ACC112 (cell line): ENCODE data around the gene CCL4.
"Not testable (repeated sequence)": the region's sequence is repeated elsewhere in the genome, so short reads cannot be mapped to it uniquely, and the experiment has no call there.

Source experiments
- H2AFZ ChIP-seq: fragments of 200-600 bp; sonication (generic); one replicate; pipeline ENCODE4 v1.6.0; 2017; ENCODE audit warnings: antibody characterized with exemption, low read length; ENCODE audit not compliant: unreplicated experiment
- H3K27ac ChIP-seq: fragments of 200-600 bp; sonication (generic); 2 replicates; pipeline ENCODE4 v1.5.1; 2014; ENCODE audit warnings: low read depth, mild to moderate bottlenecking, antibody characterized with exemption, low read length, moderate library complexity
- H3K27me3 ChIP-seq: fragments of 200-600 bp; sonication (generic); 2 replicates; pipeline ENCODE4 v1.6.1; 2014; ENCODE audit warnings: mild to moderate bottlenecking, antibody characterized with exemption, low read length, moderate library complexity, mixed read lengths; ENCODE audit not compliant: insufficient read depth
- H3K36me3 ChIP-seq: fragments of 200-600 bp; sonication (generic); 2 replicates; pipeline ENCODE4 v1.6.1; 2016; ENCODE audit warnings: mild to moderate bottlenecking, antibody characterized with exemption, low read length, moderate library complexity, mixed read lengths; ENCODE audit not compliant: insufficient read depth
- H3K4me1 ChIP-seq: fragments of 200-600 bp; sonication (generic); one replicate; pipeline ENCODE4 v1.6.1; 2016; ENCODE audit warnings: low read length, mixed read lengths; ENCODE audit not compliant: insufficient read depth, unreplicated experiment, control insufficient read depth
- H3K4me3 ChIP-seq: fragments of 200-600 bp; sonication (generic); 2 replicates; pipeline ENCODE4 v1.5.1; 2014; ENCODE audit warnings: mild to moderate bottlenecking, low read depth, low read length
- H3K79me2 ChIP-seq: fragments of 200-600 bp; sonication (generic); one replicate; pipeline ENCODE4 v1.6.0; 2016; ENCODE audit warnings: low read length; ENCODE audit not compliant: control insufficient read depth, unreplicated experiment, insufficient read depth

The CCL4 gene

DNA sequence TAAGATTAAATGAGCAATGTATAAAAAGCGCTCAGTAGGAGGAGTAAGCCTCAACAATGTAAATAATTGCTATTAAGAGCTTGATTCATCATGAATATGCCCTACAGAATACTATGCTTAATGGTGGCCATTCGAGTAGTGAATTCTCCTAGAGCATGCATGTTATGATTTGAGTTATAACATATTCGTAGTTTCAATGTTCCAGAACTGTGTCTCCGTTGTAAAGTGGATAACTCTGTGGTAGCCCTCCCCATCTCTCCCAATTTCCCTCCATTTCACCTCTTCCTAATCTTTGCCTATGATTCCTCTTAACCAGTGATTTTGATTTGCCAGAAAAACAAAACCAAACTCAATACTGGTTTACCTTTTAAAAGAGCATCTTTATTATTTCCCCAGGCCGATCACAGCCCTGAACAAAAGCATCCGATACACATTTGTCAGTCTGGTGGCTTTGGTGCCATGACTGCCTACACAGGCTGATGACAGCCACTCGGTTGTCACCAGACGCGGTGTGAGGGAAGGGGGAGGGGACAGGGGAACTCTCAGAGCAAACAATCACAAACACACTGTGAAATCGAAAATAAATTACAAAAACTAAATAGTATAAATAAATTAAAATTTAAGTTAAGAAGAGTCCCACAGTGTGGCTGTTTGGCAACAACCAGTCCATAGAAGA lies 15.6 kb upstream of the CCL4 start:
- peaks cover 45% of the 10 kb centered on the region for H3K27me3 ChIP-seq
- H3K27ac ChIP-seq, H3K4me1 ChIP-seq, H3K4me3 ChIP-seq, H2AFZ ChIP-seq, H3K79me2 ChIP-seq, H3K36me3 ChIP-seq: not testable (repeated sequence)

DNA sequence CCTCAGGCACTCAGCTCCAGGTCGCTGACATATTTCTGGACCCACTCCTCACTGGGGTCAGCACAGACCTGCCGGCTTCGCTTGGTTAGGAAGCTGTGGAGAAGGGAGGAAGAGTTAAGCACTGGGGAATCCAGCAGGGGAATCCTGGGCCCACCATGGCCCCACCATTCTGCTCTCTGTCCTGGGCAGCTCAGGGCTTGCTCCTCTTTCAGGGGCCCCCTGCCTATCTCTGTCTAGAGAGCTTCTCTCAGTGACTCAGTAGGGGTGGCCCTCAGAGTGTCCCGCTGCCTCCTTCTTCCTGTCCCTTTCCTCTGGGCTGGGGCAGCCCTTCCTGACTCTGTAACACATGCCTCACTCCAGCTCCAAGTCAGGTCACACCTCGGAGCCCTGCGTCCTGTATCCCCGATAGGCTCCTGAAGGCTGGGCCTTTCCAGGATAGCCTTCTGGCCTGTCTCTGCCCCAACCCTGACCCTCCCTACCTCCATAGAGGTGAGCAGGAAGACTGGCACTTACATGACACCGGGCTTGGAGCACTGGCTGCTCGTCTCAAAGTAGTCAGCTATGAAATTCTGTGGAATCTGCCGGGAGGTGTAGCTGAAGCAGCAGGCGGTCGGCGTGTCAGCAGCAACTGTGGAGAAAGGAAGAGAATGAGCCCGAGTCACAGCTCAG lies 14.8 kb upstream of the CCL4 start:
- no peaks in the 10 kb centered on the region for H3K79me2 ChIP-seq
- no peak overlapping the region for H2AFZ ChIP-seq
- H3K4me3 ChIP-seq: no peak overlapping the region
- peaks cover under 1% of the 10 kb centered on the region for H3K4me1 ChIP-seq
- H3K36me3 ChIP-seq: no peaks in the 10 kb centered on the region
- H3K27me3 ChIP-seq: peaks cover 52% of the 10 kb centered on the region
- no peak overlapping the region for H3K27ac ChIP-seq

GRCh38 chr17:36089339-36089865 lies 14.2 kb upstream of the CCL4 start:
- no peak overlapping the region for H3K4me3 ChIP-seq
- no peaks in the 10 kb centered on the region for H3K79me2 ChIP-seq
- no peak overlapping the region for H3K27ac ChIP-seq

GRCh38 chr17:36089888-36090836 lies 13.5 kb upstream of the CCL4 start, which contains the start of gene CCL3:
Gene CCL3 (minus strand): TSS chr17:36090143. CDS start chr17:36090058, 85 bp downstream.
- Histone ChIP-seq H3K79me2 (no peaks in the 10 kb centered on the region), H3K27me3 (peaks cover 52% of the 10 kb centered on the region), H3K4me3 (no peak within 1 kb of the TSS), H3K27ac (no peak within 1 kb of the TSS), H3K4me1 (no peaks in the 10 kb centered on the region), H3K36me3 (no peaks in the 10 kb centered on the region), H2AFZ (no peak within 1 kb of the TSS)

More at GRCh38 chr17:36089339-36089865, 14.2 kb upstream of the CCL4 start:
- peaks cover 52% of the 10 kb centered on the region for H3K27me3 ChIP-seq
- H3K36me3 ChIP-seq: no peaks in the 10 kb centered on the region
- no peak overlapping the region for H2AFZ ChIP-seq
- no peaks in the 10 kb centered on the region for H3K4me1 ChIP-seq

DNA sequence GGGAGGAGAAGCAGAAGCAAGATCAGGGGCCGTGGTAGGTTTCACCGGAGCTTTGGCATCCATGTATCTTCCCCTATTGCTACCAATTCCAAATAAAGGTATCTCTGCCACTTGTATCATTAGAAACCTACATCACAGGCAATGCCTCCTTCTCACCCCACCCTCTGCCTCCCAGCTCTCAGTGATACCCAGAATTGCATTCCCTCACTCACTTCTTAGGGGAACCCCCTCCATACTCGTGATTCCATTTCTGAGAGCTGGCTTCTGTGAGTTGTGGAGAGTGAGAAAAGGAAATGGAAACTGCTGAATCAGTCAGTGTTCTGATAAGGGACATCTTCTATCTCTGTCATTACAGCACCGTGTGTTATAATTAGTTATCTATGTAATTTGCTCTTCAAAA lies 11.4 kb upstream of the CCL4 start:
- Histone ChIP-seq H3K27me3 (peaks cover 45% of the 10 kb centered on the region), H3K79me2 (no peaks in the 10 kb centered on the region), H3K36me3 (no peaks in the 10 kb centered on the region), H2AFZ (no peak overlapping the region), H3K4me3 (no peak overlapping the region), H3K27ac (no peak overlapping the region), H3K4me1 (no peaks in the 10 kb centered on the region)

DNA sequence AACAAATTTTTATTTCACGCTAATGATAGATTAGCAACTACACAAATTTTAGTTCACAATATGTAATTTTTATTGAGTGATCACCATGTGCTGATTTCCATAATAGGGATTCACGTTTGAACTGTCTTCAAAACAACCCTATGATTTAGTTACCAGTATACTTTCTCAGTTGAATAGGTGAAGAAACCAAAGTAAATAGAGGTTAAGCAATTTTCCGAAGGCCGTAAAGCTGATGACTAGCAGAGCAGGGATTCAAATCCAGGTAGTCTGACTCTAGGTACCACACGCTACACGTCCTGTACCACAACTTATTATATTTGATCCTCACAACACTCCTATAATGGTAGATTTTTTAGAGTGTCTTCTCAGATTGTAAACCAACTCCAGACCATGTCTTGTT lies 10.9 kb upstream of the CCL4 start:
- H2AFZ ChIP-seq, H3K36me3 ChIP-seq, H3K4me3 ChIP-seq, H3K79me2 ChIP-seq, H3K4me1 ChIP-seq, H3K27ac ChIP-seq: not testable (repeated sequence)
- H3K27me3 ChIP-seq: peaks cover 44% of the 10 kb centered on the region

GRCh38 chr17:36094232-36094631 lies 9.4 kb upstream of the CCL4 start:
- Histone ChIP-seq H3K79me2 (no peaks in the 10 kb centered on the region), H3K27me3 (peaks cover 50% of the 10 kb centered on the region), H3K36me3 (no peaks in the 10 kb centered on the region), H2AFZ (no peak overlapping the region), H3K4me1 (no peaks in the 10 kb centered on the region), H3K4me3 (no peak overlapping the region), H3K27ac (no peak overlapping the region)

DNA sequence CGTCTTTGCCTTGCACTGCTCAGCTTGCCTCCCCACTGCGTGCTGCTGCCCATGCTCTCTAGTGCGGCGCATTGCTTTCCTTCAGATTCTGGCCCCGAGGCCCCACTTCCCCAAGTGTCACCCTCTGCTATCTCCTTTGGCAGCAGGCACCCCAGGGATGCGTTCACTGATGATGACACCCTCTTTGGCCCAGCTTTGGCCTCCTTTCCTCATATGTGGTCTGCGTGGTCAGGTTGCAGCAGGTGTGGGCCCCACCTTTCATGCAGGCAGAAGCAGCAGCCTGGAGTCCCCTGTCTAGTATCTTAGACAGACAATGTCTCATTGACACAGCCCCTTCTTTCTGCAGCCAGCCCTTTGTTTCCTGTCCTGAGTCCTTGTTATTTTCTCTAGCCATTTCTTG lies 8.9 kb upstream of the CCL4 start:
- H3K79me2 ChIP-seq: no peaks in the 10 kb centered on the region
- H3K27me3 ChIP-seq: peaks cover 49% of the 10 kb centered on the region
- no peak overlapping the region for H3K27ac ChIP-seq
- H3K36me3 ChIP-seq: no peaks in the 10 kb centered on the region
- no peaks in the 10 kb centered on the region for H3K4me1 ChIP-seq
- no peak overlapping the region for H2AFZ ChIP-seq
- H3K4me3 ChIP-seq: no peak overlapping the region

DNA sequence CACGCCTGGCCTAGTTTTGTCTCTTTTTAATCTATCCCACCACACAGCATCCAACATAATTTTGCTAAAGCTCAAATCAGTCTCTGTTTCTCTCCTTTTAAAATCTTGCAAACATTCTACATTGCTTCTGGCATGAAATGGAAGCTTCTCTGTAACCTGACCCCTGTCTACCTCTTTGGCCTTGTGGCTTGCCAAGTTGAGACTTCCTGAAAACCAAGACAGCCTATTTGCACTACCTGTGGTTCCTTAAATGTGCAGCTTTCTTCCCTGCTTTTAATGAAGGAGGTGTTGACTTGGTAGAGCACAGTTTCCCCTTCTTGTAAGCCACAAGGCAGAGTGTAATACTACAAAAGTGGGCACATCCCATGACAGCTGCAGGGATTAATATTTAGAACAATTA lies 7.6 kb upstream of the CCL4 start:
- H3K79me2 ChIP-seq: no peaks in the 10 kb centered on the region
- no peaks in the 10 kb centered on the region for H3K4me1 ChIP-seq
- H3K36me3 ChIP-seq: no peaks in the 10 kb centered on the region
- peaks cover 44% of the 10 kb centered on the region for H3K27me3 ChIP-seq
- H3K27ac ChIP-seq: no peak overlapping the region
- H2AFZ ChIP-seq: no peak overlapping the region
- H3K4me3 ChIP-seq: no peak overlapping the region

DNA sequence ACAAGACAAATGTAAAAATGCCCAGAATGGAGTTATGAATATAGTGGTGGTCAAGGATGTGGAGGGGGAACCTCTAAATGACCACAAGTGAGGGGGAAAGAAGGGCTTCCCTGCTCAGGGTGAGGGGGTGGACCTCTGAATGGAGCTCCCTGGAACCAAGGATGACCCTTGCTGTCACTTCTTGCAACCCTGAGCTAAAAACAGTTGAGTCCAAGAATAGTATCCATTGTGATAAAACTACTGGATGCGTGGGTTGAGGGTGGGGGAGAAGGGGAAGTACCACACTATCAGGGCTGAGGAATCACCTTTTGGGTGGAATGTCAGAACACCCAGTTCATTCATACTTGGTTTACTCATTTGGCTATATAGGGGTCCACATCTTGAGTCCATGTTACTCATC lies 4.6 kb upstream of the CCL4 start:
- not testable (repeated sequence) for H3K36me3 ChIP-seq, H2AFZ ChIP-seq, H3K4me3 ChIP-seq, H3K79me2 ChIP-seq, H3K27ac ChIP-seq, H3K4me1 ChIP-seq
- H3K27me3 ChIP-seq: peaks cover 32% of the 10 kb centered on the region
